Body of pancreas (tissue), 4 donors: Measurements from ENCODE around the gene PCDHGA6.

Experiments
- CTCF ChIP-seq, 7 experiments: fragments of 450-650 bp in 4 of 7; fragments of 200-600 bp in 3 of 7; sonication (generic) in 3 of 7; IDR thresholded peaks; one replicate each; pipeline ENCODE4 v1.5.1; 2016 to 2019; ENCODE audit warnings: antibody characterized with exemption in 7 of 7
- POLR2A ChIP-seq, 3 donors: fragments of 450-650 bp; IDR thresholded peaks; one replicate each; pipeline ENCODE4 v1.6.1; 2016; ENCODE audit warnings: antibody characterized with exemption in 3 of 3, mild to moderate bottlenecking in 2 of 3

GRCh38 chr5:141356133-141356532, 17.6 kb upstream of the PCDHGA6 start:
- TF ChIP-seq POLR2A (IDR thresholded peaks at IDR 0.05) (no peak), CTCF (IDR thresholded peaks at IDR 0.05) (no peak)
